ENCODE data around the gene TPTE2.
"Not testable (repeated sequence)": the region's sequence is repeated elsewhere in the genome, so short reads cannot be mapped to it uniquely, and the experiment has no call there.

DNA sequence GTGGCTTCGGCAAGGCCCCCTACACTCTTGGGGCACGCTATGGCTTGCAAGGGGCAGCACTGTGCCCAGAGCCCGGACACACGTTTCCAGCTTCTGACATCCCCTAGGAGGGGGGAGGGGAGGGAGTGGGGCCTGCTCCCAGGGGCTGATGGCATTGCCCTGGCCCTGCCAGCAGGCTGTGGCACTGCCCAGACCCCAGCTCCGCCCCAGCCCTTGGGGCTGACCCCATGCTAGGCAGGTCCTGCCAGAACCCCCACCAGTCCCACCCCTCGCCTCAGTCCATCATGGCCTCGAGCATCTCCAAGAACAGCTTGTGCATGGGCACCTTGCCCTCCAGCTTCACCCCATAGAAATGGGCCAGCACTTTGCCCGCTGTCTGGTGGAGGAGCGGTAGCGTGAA, 1.6 kb downstream of the TPTE2 start:
- TF ChIP-seq CTCF, POLR2A (IDR thresholded peaks at IDR 0.05): not testable (repeated sequence)
